Measurements from ENCODE around the gene ALDH4A1. TPM values are rescaled to one million over a fixed set of nuclear protein-coding genes. Genes with fewer than 3 reads are reported as not detected.
"Not testable (repeated sequence)": the region's sequence is repeated elsewhere in the genome, so short reads cannot be mapped to it uniquely, and the experiment has no call there.

ALDH4A1 gene
- total RNA-seq, 4 donors from 2014 or later, result 25.1 to 29.5 (median 27.2) TPM

GRCh38 chr1:18874036-18874435 is 28.3 kb downstream of the ALDH4A1 start:
- intact Hi-C loops (cut with DNase I), result loop anchor here (2.0 kb wide), 1 partner anchor 277 kb away; no protein-coding TSS in a partner anchor
- H3K27ac ChIP-seq (replicated peaks in 1 of 4), result no peak overlapping the region
- no peak overlapping the region for H3K4me3 ChIP-seq
- no peaks in the 10 kb centered on the region for H3K27me3 ChIP-seq
- no peak for DNase-seq (ENCODE audit: extremely low spot score)
- WGBS, result 80% methylated on average over 3 of the region's 6 CpGs
- peaks cover 3 to 16% (median 13%) of the 10 kb centered on the region in 4 donors for H3K4me1 ChIP-seq
- TF ChIP-seq, protein P1, sequence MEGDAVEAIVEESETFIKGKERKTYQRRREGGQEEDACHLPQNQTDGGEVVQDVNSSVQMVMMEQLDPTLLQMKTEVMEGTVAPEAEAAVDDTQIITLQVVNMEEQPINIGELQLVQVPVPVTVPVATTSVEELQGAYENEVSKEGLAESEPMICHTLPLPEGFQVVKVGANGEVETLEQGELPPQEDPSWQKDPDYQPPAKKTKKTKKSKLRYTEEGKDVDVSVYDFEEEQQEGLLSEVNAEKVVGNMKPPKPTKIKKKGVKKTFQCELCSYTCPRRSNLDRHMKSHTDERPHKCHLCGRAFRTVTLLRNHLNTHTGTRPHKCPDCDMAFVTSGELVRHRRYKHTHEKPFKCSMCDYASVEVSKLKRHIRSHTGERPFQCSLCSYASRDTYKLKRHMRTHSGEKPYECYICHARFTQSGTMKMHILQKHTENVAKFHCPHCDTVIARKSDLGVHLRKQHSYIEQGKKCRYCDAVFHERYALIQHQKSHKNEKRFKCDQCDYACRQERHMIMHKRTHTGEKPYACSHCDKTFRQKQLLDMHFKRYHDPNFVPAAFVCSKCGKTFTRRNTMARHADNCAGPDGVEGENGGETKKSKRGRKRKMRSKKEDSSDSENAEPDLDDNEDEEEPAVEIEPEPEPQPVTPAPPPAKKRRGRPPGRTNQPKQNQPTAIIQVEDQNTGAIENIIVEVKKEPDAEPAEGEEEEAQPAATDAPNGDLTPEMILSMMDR (IDR thresholded peaks at IDR 0.05), result no peak
- TF ChIP-seq EP300 (IDR thresholded peaks at IDR 0.05), result no peak
- no peak for TF ChIP-seq POLR2A (IDR thresholded peaks at IDR 0.05; ENCODE audit: low read depth)
- TF ChIP-seq POLR2AphosphoS5 (IDR thresholded peaks at IDR 0.05), result no peak
- H3K36me3 ChIP-seq, result peaks cover 0 to 35% (median 15%) of the 10 kb centered on the region in 4 donors
- no peaks in the 10 kb centered on the region for H3K9me3 ChIP-seq

- WGBS, result no CpG with 5 or more reads among the region's 8 CpGs
- Histone ChIP-seq H3K27ac (replicated peaks in 1 of 4) (no peak overlapping the region), H3K36me3 (peaks cover 0 to 29% (median 14%) of the 10 kb centered on the region in 4 donors), H3K4me3 (no peak overlapping the region), H3K27me3 (peaks cover 0 to 9% (median 0%) of the 10 kb centered on the region in 4 donors), H3K9me3 (no peaks in the 10 kb centered on the region), H3K4me1 (peaks cover 3 to 16% (median 13%) of the 10 kb centered on the region in 4 donors)
- intact Hi-C loops (cut with DNase I), result no loop called here
- DNase-seq (ENCODE audit: extremely low spot score), result no peak
- no peak for TF ChIP-seq POLR2A (IDR thresholded peaks at IDR 0.05; ENCODE audit: low read depth)
- TF ChIP-seq POLR2AphosphoS5 (IDR thresholded peaks at IDR 0.05), result no peak
- no peak for TF ChIP-seq EP300 (IDR thresholded peaks at IDR 0.05)
- TF ChIP-seq, protein P1 (IDR thresholded peaks at IDR 0.05), result no peak
These were observed 30.2 kb downstream of the ALDH4A1 start for GRCh38 chr1:18872071-18872611.

- TF ChIP-seq POLR2A (IDR thresholded peaks at IDR 0.05; ENCODE audit: low read depth) (no peak), POLR2AphosphoS5 (IDR thresholded peaks at IDR 0.05) (no peak), EP300 (IDR thresholded peaks at IDR 0.05) (no peak)
- TF ChIP-seq, protein P1 (IDR thresholded peaks at IDR 0.05), result no peak
- 89% methylated on average over 4 of the region's 7 CpGs for WGBS
- intact Hi-C loops (cut with DNase I), result no loop called here
- Histone ChIP-seq H3K27ac (replicated peaks in 1 of 4) (no peak overlapping the region), H3K27me3 (peaks cover 0 to 9% (median 0%) of the 10 kb centered on the region in 4 donors), H3K36me3 (peaks cover 0 to 23% (median 11%) of the 10 kb centered on the region in 4 donors), H3K4me3 (no peak overlapping the region), H3K4me1 (peaks cover 3 to 16% (median 13%) of the 10 kb centered on the region in 4 donors), H3K9me3 (no peaks in the 10 kb centered on the region)
- no peak for DNase-seq (ENCODE audit: extremely low spot score)
These were observed 30.8 kb downstream of the ALDH4A1 start for GRCh38 chr1:18871401-18872070.

DNA sequence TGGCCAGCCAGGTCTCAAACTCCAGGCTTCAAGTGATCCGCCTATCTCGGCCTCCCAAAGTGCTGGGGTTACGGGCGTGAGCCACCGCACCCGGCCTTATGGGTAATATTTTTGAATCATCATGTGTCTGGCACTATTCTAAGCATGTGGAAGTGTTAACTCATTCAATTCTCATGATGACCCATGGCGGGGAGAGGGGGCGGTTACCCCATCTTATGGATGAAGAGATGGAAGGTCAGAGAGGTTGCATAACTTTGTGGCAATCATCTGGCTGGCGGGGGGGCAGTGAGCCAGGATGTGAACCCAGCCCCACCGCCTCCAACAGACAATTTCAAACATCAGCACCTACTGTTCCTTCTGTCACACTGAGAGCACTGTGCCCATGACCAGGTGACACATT is 31.4 kb downstream of the ALDH4A1 start:
- Histone ChIP-seq H3K9me3 (no peaks in the 10 kb centered on the region), H3K27me3 (peaks cover 0 to 9% (median 0%) of the 10 kb centered on the region in 4 donors), H3K4me3 (no peak overlapping the region), H3K36me3 (peaks cover 0 to 23% (median 8%) of the 10 kb centered on the region in 4 donors), H3K4me1 (peaks cover 3 to 16% (median 13%) of the 10 kb centered on the region in 4 donors), H3K27ac (replicated peaks in 1 of 4) (no peak overlapping the region)
- 91% methylated on average over 10 of the region's 10 CpGs for whole genome bisulfite sequencing
- intact Hi-C loops (cut with DNase I), result no loop called here
- TF ChIP-seq POLR2AphosphoS5 (IDR thresholded peaks at IDR 0.05) (no peak), EP300 (IDR thresholded peaks at IDR 0.05) (no peak), POLR2A (IDR thresholded peaks at IDR 0.05; ENCODE audit: low read depth) (no peak)
- TF ChIP-seq, protein P1 (IDR thresholded peaks at IDR 0.05), result no peak
- no peak for DNase-seq (ENCODE audit: extremely low spot score)

- H3K27ac ChIP-seq (replicated peaks in 1 of 4); DNase-seq (ENCODE audit: extremely low spot score); H3K4me3 ChIP-seq; intact Hi-C loops (cut with DNase I); H3K9me3 ChIP-seq; H3K27me3 ChIP-seq: not testable (repeated sequence)
- peaks cover 3 to 16% (median 11%) of the 10 kb centered on the region in 4 donors for H3K4me1 ChIP-seq
- peaks cover 0 to 23% (median 8%) of the 10 kb centered on the region in 4 donors for H3K36me3 ChIP-seq
- 64% methylated on average over 3 of the region's 3 CpGs for WGBS
These were observed 31.8 kb downstream of the ALDH4A1 start for GRCh38 chr1:18870595-18870865.

All from esophagus muscularis mucosa (tissue), 4 donors.